HCT116 (cell line): ENCODE data around the gene HESX1. TPM values are rescaled to one million over a fixed set of nuclear protein-coding genes. Genes with fewer than 3 reads are reported as not detected.

Source experiments
- ATAC-seq: fragments of 200-7000 bp; cut with Tn5 transposase; 2 replicates; pipeline ENCODE4 v1.9.1; 2020; ENCODE audit warnings: mild to moderate bottlenecking, moderate library complexity
- BruUV-seq: library from RNA; stranded (reverse); fragments of 400-500 nt; replicated peaks from 2 replicates; lab custom pipeline; 2021; lab: Mats Ljungman, UMichigan
- CTCF ChIA-PET: fragments of 300-600 bp; sonication (Branson Sonifier 250); formaldehyde crosslinking; loops from one replicate; lab custom pipeline; 2021; ENCODE audit warnings: antibody characterized with exemption; lab: Charles Lee
- POLR2A ChIA-PET: fragments of 300-600, 350-600 bp; sonication (Branson Sonifier 250); formaldehyde crosslinking; loops from one replicate; lab custom pipeline; 2021; ENCODE audit warnings: antibody characterized with exemption; lab: Charles Lee
- RAD21 ChIA-PET, 2 experiments: fragments of 300-600 bp; sonication (Branson Sonifier 250); formaldehyde crosslinking; loops; one replicate each; lab custom pipeline; 2023; ENCODE audit warnings: low total read pairs in 2 of 2; ENCODE audit not compliant: uncharacterized antibody in 2 of 2, unreplicated experiment in 2 of 2, low non-redundant PET in 1 of 2; lab: Charles Lee
- DNase-seq: peaks from one replicate; pipeline ENCODE4 v3.0.0-alpha.2; 2010; ENCODE audit warnings: low read depth, low spot score
- H2AFZ ChIP-seq: fragments of 200-600 bp; shearing (Covaris generic), sonication (generic); 2 replicates; pipeline ENCODE4 v1.6.1; 2017; ENCODE audit warnings: low read depth, mixed run types, mixed read lengths, antibody characterized with exemption, low read length; ENCODE audit not compliant: poor library complexity, severe bottlenecking
- H3K27ac ChIP-seq: 2 replicates; pipeline ENCODE4 v1.5.1; 2012; ENCODE audit warnings: low read depth, low read length
- H3K27me3 ChIP-seq: fragments of 200-600 bp; sonication (generic); 2 replicates; pipeline ENCODE4 v1.6.1; 2016; ENCODE audit warnings: mixed run types, low read length, mixed read lengths; ENCODE audit not compliant: insufficient read depth
- H3K36me3 ChIP-seq, 2 experiments: fragments of 200-500 bp in 1 of 2; fragments of 200-600 bp in 1 of 2; sonication (Bioruptor generic) in 1 of 2; sonication (generic) in 1 of 2; 2 replicates each; pipeline versions ENCODE4 v1.5.1 to v1.6.1; 2014 to 2016; ENCODE audit warnings: low read length in 2 of 2, inconsistent platforms in 1 of 2, mixed read lengths in 1 of 2, mixed run types in 1 of 2; ENCODE audit not compliant: insufficient read depth in 2 of 2, control insufficient read depth in 1 of 2
- H3K4me1 ChIP-seq, 2 experiments: fragments of 200-600 bp in 1 of 2; sonication (generic) in 1 of 2; 2 replicates each; pipeline versions ENCODE4 v1.5.1 to v1.6.1; 2012 to 2017; ENCODE audit warnings: low read length in 2 of 2, inconsistent platforms in 1 of 2, mild to moderate bottlenecking in 1 of 2, mixed read lengths in 1 of 2, mixed run types in 1 of 2, moderate library complexity in 1 of 2; ENCODE audit not compliant: insufficient read depth in 2 of 2, control insufficient read depth in 1 of 2
- H3K4me2 ChIP-seq: fragments of 200-600 bp; sonication (generic); 2 replicates; pipeline ENCODE4 v1.6.1; 2017; ENCODE audit warnings: mixed run types, low read length, mixed read lengths
- H3K4me3 ChIP-seq, 2 experiments: fragments of 200-600 bp in 1 of 2; sonication (generic) in 1 of 2; replicated peaks in 1 of 2; 2 replicates each; pipeline ENCODE4 v1.5.1; 2011 to 2016; ENCODE audit warnings: low read length in 2 of 2, control low read depth in 1 of 2, low read depth in 1 of 2, mild to moderate bottlenecking in 1 of 2, mixed read lengths in 1 of 2, mixed run types in 1 of 2
- H3K79me2 ChIP-seq: fragments of 200-600 bp; sonication (generic); 2 replicates; pipeline ENCODE4 v1.6.1; 2017; ENCODE audit warnings: mild to moderate bottlenecking, mixed run types, low read length, moderate library complexity, mixed read lengths; ENCODE audit not compliant: insufficient read depth
- H3K9ac ChIP-seq: fragments of 200-600 bp; sonication (generic); 2 replicates; pipeline ENCODE4 v1.6.1; 2016; ENCODE audit warnings: low read length, mixed read lengths
- H3K9me2 ChIP-seq: fragments of 200-600 bp; sonication (generic), shearing (Covaris generic); 2 replicates; pipeline ENCODE4 v1.6.1; 2017; ENCODE audit warnings: mixed run types, mild to moderate bottlenecking, moderate library complexity; ENCODE audit not compliant: insufficient read depth
- H3K9me3 ChIP-seq, 2 experiments: fragments of 200-500 bp in 1 of 2; fragments of 200-600 bp in 1 of 2; sonication (Bioruptor generic) in 1 of 2; sonication (generic) in 1 of 2; 2 replicates each; pipeline ENCODE4 v1.6.1; 2014 to 2017; ENCODE audit warnings: low read length in 2 of 2, mixed read lengths in 2 of 2, inconsistent platforms in 1 of 2, low read depth in 1 of 2, mild to moderate bottlenecking in 1 of 2, mixed run types in 1 of 2, moderate library complexity in 1 of 2; ENCODE audit not compliant: control insufficient read depth in 1 of 2, insufficient read depth in 1 of 2
- H4K20me1 ChIP-seq: fragments of 200-600 bp; sonication (generic), shearing (Covaris generic); 2 replicates; pipeline ENCODE4 v1.6.1; 2017; ENCODE audit warnings: mixed run types, mild to moderate bottlenecking, moderate library complexity; ENCODE audit not compliant: insufficient read depth
- CEBPB ChIP-seq: IDR thresholded peaks from 2 replicates; pipeline ENCODE4 v1.6.1; 2012; ENCODE audit warnings: low read depth
- EGR1 ChIP-seq: IDR thresholded peaks from 2 replicates; pipeline ENCODE4 v1.6.1; 2012; ENCODE audit warnings: low read depth
- ELF1 ChIP-seq: IDR thresholded peaks from 2 replicates; pipeline ENCODE4 v1.6.1; 2012; ENCODE audit warnings: low read depth, borderline replicate concordance
- EZH2 ChIP-seq: fragments of 200-600 bp; sonication (generic); IDR thresholded peaks from 2 replicates; pipeline ENCODE4 v1.6.1; 2017; ENCODE audit warnings: antibody characterized with exemption, mixed run types
- FOSL1 ChIP-seq: IDR thresholded peaks from 2 replicates; pipeline ENCODE4 v1.6.1; 2012; ENCODE audit warnings: low read depth
- JUND ChIP-seq: IDR thresholded peaks from 2 replicates; pipeline ENCODE4 v1.6.1; 2012
- MAX ChIP-seq: IDR thresholded peaks from 2 replicates; pipeline ENCODE4 v1.6.1; 2012
- POLR2A ChIP-seq: IDR thresholded peaks from 2 replicates; pipeline ENCODE4 v1.7.0; 2011; ENCODE audit warnings: borderline replicate concordance; ENCODE audit not compliant: insufficient read depth, insufficient read length; ENCODE audit errors: extremely low read depth
- SIN3A ChIP-seq: IDR thresholded peaks from 2 replicates; pipeline ENCODE4 v1.6.1; 2012; ENCODE audit warnings: low read depth
- SP1 ChIP-seq: IDR thresholded peaks from 2 replicates; pipeline ENCODE4 v1.6.1; 2012; ENCODE audit warnings: low read depth
- SRF ChIP-seq: IDR thresholded peaks from 2 replicates; pipeline ENCODE4 v1.6.1; 2012; ENCODE audit warnings: low read depth
- YY1 ChIP-seq: IDR thresholded peaks from 2 replicates; pipeline ENCODE4 v1.6.1; 2011; ENCODE audit warnings: low read length, low read depth, moderate library complexity, mild to moderate bottlenecking; ENCODE audit not compliant: insufficient replicate concordance; ENCODE audit errors: extremely low read depth
- ZBTB33 ChIP-seq: IDR thresholded peaks from 2 replicates; pipeline ENCODE4 v1.6.1; 2011; ENCODE audit warnings: mild to moderate bottlenecking, low read length, moderate library complexity; ENCODE audit not compliant: insufficient replicate concordance; ENCODE audit errors: extremely low read depth
- ZFX ChIP-seq: fragments of 450-650 bp; IDR thresholded peaks from 2 replicates; pipeline ENCODE4 v1.6.1; 2017
- ZNF274 ChIP-seq: fragments of 200-500 bp; sonication (Bioruptor generic); IDR thresholded peaks from 2 replicates; pipeline ENCODE4 v1.6.1; 2014; ENCODE audit warnings: mild to moderate bottlenecking, low read depth, low read length, inconsistent platforms
- intact Hi-C: fragments of 100-400 bp; cut with micrococcal nuclease; formaldehyde crosslinking; loops from 2 replicates; pipeline ENCODE4 v1.10.0; 2022
- total RNA-seq: library from RNA; stranded (reverse); gene quantifications from one replicate; pipeline ENCODE4 v1.2.1, GENCODE V29; 2021; ENCODE audit not compliant: unreplicated experiment

HESX1 gene
- total RNA-seq, 1 experiment from 2014 or later, result 2.1 TPM

GRCh38 chr3:57230006-57230405, 30.2 kb upstream of the HESX1 start:
- ChIA-PET RAD21 (no interaction called here), CTCF (no interaction called here), POLR2A (no interaction called here)
- Histone ChIP-seq H3K9me3 (no peaks in the 10 kb centered on the region), H2AFZ (no peak overlapping the region), H3K4me2 (peak overlapping the region; percentile 75; the same call in 1 of the 2 replicates), H4K20me1 (peaks cover 6% of the 10 kb centered on the region; the same call in 1 of the 2 replicates), H3K27me3 (no peaks in the 10 kb centered on the region), H3K27ac (no peak overlapping the region), H3K4me1 (peaks cover 9 to 25% of the 10 kb centered on the region in 2 experiments), H3K9me2 (no peaks in the 10 kb centered on the region), H3K9ac (no peak overlapping the region), H3K4me3 (no peak overlapping the region), H3K36me3 (no peaks in the 10 kb centered on the region), H3K79me2 (peaks cover 66% of the 10 kb centered on the region)
- ATAC-seq (no peak), DNase-seq (no peak)
- BruUV-seq, result no TSS peak
- TF ChIP-seq YY1 (no peak), SRF (no peak), MAX (no peak), CEBPB (no peak), JUND (no peak), POLR2A (no peak), ELF1 (no peak), SP1 (no peak), FOSL1 (no peak), ZBTB33 (no peak), EGR1 (no peak), ZNF274 (no peak), ZFX (no peak), SIN3A (no peak), EZH2 (no peak)
- intact Hi-C loops, result no loop called here
